Muscle layer of colon (tissue), 2 donors: ENCODE data around the gene STAT5B.
"Not testable (repeated sequence)": the region's sequence is repeated elsewhere in the genome, so short reads cannot be mapped to it uniquely, and the experiment has no call there.

Source experiments
- H3K27ac ChIP-seq: one replicate; pipeline ENCODE4 v1.7.0; 2013; ENCODE audit warnings: low read depth, mild to moderate bottlenecking, low read length, moderate library complexity
- H3K27me3 ChIP-seq, 2 donors: one replicate each; pipeline ENCODE4 v1.7.0; 2013; ENCODE audit warnings: low read length in 2 of 2, mild to moderate bottlenecking in 2 of 2; ENCODE audit not compliant: insufficient read depth in 2 of 2, control insufficient read depth in 1 of 2
- H3K36me3 ChIP-seq: one replicate; pipeline ENCODE4 v1.7.0; 2013; ENCODE audit warnings: mild to moderate bottlenecking, low read length; ENCODE audit not compliant: insufficient read depth
- H3K4me1 ChIP-seq: one replicate; pipeline ENCODE4 v1.7.0; 2013; ENCODE audit warnings: mild to moderate bottlenecking, low read length; ENCODE audit not compliant: insufficient read depth
- H3K4me3 ChIP-seq, 2 donors: one replicate each; pipeline ENCODE4 v1.7.0; 2013; ENCODE audit warnings: low read length in 2 of 2, low read depth in 1 of 2, mild to moderate bottlenecking in 1 of 2, moderate library complexity in 1 of 2
- H3K9ac ChIP-seq: one replicate; pipeline ENCODE4 v1.7.0; 2013; ENCODE audit warnings: low read length
- H3K9me3 ChIP-seq: one replicate; pipeline ENCODE4 v1.7.0; 2013; ENCODE audit warnings: mild to moderate bottlenecking, low read length
- donor health status: abdominal sarcoma.
- donor health status: Adenocarcinoma of cecum.

Gene STAT5B

DNA sequence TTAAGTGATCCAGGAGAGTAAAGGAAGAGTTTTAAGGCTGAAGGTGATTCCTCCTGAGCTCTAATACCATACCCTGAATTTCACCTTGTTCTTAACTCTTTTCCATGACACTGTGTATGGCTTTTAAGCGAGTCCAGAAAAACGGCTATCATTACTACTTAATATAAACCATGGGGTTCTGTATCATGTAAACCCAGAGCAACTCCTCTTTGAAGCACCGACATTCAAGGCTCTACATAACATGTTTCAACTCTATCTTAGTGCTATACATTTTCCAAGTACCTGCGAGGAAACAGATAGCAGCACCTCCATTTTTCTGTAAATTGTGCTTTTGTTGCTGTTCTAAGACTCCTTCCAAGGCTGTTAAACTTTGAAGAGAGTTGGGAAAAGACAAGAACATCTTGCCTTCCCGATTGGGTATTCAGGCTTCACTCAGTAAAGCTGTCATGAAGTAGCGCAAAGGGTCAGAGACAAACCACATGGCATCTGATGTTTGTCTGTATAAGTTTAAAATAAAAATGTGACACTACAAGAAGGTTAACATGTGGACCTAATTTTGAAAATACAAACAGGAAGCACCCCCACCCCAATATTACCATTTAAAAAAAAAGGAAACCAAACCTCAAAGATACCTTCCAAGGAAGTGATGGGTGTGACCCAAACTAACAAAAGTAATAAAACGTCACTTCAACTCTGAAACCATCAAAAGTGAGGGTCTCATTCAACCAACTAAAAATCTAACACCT lies 3.9 kb downstream of the STAT5B start:
- no peak overlapping the region for H3K9ac ChIP-seq
- peaks cover 61% of the 10 kb centered on the region for H3K4me1 ChIP-seq
- H3K9me3 ChIP-seq, result no peaks in the 10 kb centered on the region
- H3K27me3 ChIP-seq, result no peaks in the 10 kb centered on the region
- no peak overlapping the region for H3K4me3 ChIP-seq
- no peaks in the 10 kb centered on the region for H3K36me3 ChIP-seq
- H3K27ac ChIP-seq, result peak overlapping the region; percentile 37

DNA sequence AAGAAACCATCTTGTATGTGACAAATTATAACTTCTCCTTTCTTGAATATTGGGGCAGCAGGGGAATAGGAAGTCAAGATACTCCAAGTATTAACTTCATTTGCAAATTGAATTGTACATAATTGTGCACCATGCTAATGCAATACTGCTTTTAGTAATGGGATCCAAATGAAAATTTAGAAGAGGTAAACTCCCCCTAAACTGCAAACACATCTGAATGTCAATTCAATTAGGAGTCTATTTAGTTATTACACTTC lies 4.5 kb downstream of the STAT5B start:
- H3K36me3 ChIP-seq, result no peaks in the 10 kb centered on the region
- no peak overlapping the region for H3K27ac ChIP-seq
- H3K9me3 ChIP-seq, result no peaks in the 10 kb centered on the region
- H3K4me1 ChIP-seq, result peaks cover 61% of the 10 kb centered on the region
- H3K9ac ChIP-seq, result no peak overlapping the region
- H3K4me3 ChIP-seq, result no peak overlapping the region
- no peaks in the 10 kb centered on the region for H3K27me3 ChIP-seq

DNA sequence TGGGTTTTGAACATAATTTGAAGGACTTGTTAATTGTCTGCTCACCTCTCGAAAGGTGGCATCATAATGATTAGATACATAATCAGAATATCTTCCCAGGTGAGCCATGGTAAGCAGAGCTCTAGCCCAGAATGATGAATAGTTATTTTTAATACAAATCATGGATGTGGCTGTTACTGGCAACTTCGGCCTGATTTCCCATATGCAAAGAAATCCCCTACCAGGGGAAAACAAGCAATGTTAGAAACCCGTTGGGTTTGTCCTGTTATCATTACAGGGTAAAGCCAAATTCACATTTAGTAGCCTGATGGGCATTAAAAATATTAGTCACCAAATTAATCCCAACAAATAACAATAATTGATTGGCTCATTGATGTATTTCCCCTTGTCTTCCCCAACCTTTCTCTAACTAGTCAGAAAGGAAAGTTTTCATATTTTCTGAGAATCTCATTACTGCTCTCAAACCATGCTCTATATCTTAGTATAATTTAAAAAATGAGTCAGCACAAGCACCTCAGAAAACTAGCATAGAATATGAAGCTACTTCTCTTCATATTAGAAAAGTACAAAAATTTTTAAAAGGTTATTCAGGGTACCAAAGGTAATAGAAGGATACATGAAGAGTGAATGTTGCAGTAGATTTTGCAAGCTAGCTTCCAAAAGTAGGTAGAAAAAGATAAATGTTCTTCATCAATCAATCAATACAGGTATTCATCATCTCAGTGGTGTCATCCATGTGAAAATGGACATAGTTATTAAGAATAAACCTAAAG lies 5.0 kb downstream of the STAT5B start:
- no peak overlapping the region for H3K4me3 ChIP-seq
- H3K27ac ChIP-seq, result peak overlapping the region; percentile 32
- H3K9ac ChIP-seq, result no peak overlapping the region
- no peaks in the 10 kb centered on the region for H3K36me3 ChIP-seq
- no peaks in the 10 kb centered on the region for H3K27me3 ChIP-seq
- no peaks in the 10 kb centered on the region for H3K9me3 ChIP-seq
- H3K4me1 ChIP-seq, result peaks cover 65% of the 10 kb centered on the region

DNA sequence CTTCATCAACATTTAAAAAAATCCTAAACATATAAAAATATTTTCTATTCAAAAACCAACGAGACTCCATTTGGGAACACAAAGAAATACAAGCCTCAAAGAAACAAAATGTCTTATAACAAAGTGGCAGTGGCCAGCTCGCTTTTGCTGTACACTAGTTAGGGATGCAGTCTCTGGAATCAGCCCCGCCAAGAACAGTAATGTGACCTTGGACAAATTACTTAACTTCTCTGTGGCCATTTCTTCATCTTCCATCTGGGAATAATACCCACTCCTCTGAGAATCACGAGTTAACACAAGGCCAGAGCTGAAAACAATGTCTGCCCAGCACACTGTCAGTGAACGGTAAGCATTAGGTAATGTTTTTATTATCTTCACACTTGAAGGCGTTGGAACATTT lies 5.6 kb downstream of the STAT5B start:
- Histone ChIP-seq H3K4me1 (peaks cover 65% of the 10 kb centered on the region), H3K27me3 (no peaks in the 10 kb centered on the region), H3K36me3 (no peaks in the 10 kb centered on the region), H3K27ac (peak overlapping the region; percentile 32), H3K4me3 (no peak overlapping the region), H3K9me3 (no peaks in the 10 kb centered on the region), H3K9ac (no peak overlapping the region)

DNA sequence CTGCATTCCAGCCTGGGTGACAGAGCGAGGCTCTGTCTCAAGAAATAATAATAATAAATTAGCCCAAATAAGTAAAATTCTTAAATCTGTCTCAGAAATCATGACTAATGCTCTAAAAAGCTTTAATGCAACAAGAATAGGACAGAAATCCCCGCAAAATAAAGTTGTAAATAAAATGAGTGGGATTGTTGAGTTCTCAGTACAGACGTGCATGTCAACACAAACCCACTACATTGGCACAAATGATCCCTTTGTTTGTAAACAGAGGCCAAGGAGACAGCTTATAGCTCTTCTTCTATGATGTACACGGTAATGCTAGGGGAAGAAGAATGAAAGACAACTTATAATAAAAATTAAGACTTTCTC lies 6.0 kb downstream of the STAT5B start:
- Histone ChIP-seq H3K4me3 (no peak overlapping the region), H3K27me3 (no peaks in the 10 kb centered on the region), H3K36me3 (no peaks in the 10 kb centered on the region), H3K9me3 (no peaks in the 10 kb centered on the region), H3K9ac (no peak overlapping the region), H3K4me1 (peaks cover 65% of the 10 kb centered on the region), H3K27ac (peak overlapping the region; percentile 32)

DNA sequence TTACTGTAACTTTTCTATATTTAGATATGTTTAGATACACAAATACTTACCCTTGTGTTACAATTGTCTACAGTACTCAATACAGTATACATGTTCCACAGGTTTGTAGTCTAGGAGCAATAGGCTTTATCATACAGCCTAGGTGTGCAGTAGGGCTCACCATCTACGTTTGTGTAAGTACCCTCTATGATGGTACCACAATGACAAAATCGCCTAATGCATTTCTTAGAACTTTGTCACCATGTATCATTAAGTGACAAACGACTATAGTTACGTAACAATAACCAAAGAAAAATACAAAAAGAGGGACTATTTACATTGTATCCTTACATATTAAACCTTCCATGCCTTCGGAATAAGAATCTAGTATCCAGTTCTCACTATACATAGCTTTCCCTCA lies 8.0 kb downstream of the STAT5B start:
- Histone ChIP-seq H3K4me3 (no peak overlapping the region), H3K9me3 (no peaks in the 10 kb centered on the region), H3K27ac (no peak overlapping the region), H3K9ac (no peak overlapping the region), H3K27me3 (no peaks in the 10 kb centered on the region), H3K4me1 (peaks cover 46% of the 10 kb centered on the region), H3K36me3 (no peaks in the 10 kb centered on the region)

DNA sequence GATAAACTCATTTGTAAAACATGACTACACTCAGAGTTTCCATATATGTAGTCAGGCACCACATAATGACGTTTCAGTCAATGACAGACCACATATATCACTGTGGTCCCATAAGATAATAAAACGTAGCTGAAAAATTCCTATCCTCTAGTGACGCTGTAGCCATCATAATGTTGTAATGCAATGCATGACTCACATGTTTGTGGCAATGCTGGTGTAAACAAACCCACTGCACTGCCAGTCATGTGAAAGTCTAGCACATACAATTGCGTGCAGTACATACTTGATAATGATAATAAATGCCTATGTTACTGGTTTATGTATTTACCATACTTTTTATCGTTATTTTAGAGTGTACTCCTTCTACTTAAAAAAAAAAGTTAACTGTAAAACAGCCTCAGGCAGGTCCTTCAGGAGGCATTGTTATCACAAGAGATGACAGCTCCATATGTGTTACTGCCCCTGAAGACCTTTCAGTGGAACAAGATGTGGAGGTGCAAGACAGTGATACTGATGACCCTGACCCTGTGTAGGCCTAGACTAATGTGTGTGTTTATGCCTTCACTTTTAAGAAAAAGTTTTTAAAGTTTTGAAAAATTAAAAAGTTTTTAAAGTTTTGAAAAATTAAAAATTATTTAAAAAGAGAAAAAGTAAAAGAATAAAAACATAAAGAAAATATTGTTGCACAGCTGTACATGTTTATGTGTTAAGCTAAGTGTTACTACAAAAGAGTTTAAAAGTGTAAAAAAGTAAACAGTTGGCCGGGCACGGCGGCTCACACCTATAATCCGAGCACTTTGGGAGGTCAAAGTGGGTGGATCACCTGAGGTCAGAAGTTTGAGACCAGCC lies 9.0 kb downstream of the STAT5B start:
- Histone ChIP-seq H3K4me1 (peaks cover 35% of the 10 kb centered on the region), H3K4me3 (no peak overlapping the region), H3K27ac (no peak overlapping the region), H3K36me3 (no peaks in the 10 kb centered on the region), H3K27me3 (no peaks in the 10 kb centered on the region), H3K9ac (no peak overlapping the region), H3K9me3 (no peaks in the 10 kb centered on the region)

DNA sequence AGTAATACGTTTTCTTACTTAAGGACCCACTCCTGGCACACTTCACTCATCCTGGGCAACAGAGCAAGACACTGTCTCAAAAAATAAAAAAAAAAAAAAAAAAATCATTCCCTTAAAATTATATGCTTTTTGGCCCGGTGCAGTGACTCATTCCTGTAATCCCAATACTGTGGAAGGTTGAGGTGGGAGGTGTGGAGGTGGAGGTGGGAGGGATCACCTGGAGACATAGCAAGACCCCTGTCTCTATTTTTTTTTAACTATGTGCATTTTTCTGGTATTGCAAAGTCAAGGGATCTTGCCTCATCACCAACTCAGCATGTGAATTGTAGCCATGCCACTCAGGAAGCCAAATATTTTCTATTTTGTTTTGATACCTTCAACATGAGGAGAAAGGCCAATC lies 9.7 kb downstream of the STAT5B start:
- Histone ChIP-seq H3K4me1 (peaks cover 28% of the 10 kb centered on the region), H3K36me3 (no peaks in the 10 kb centered on the region), H3K27ac (no peak overlapping the region), H3K9ac (no peak overlapping the region), H3K27me3 (no peaks in the 10 kb centered on the region), H3K9me3 (no peaks in the 10 kb centered on the region), H3K4me3 (no peak overlapping the region)

DNA sequence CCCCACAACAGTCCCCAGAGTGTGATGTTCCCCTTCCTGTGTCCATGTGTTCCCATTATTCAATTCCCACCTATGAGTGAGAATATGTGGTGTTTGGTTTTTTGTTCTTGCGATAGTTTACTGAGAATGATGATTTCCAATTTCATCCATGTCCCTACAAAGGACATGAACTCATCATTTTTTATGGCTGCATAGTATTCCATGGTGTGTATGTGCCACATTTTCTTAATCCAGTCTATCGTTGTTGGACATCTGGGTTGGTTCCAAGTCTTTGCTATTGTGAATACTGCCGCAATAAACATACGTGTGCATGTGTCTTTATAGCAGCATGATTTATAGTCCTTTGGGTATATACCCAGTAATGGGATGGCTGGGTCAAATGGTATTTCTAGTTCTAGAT lies 11.8 kb downstream of the STAT5B start:
- H3K9me3 ChIP-seq, H3K27ac ChIP-seq, H3K4me3 ChIP-seq, H3K27me3 ChIP-seq, H3K9ac ChIP-seq, H3K36me3 ChIP-seq: not testable (repeated sequence)
- peaks cover 12% of the 10 kb centered on the region for H3K4me1 ChIP-seq

DNA sequence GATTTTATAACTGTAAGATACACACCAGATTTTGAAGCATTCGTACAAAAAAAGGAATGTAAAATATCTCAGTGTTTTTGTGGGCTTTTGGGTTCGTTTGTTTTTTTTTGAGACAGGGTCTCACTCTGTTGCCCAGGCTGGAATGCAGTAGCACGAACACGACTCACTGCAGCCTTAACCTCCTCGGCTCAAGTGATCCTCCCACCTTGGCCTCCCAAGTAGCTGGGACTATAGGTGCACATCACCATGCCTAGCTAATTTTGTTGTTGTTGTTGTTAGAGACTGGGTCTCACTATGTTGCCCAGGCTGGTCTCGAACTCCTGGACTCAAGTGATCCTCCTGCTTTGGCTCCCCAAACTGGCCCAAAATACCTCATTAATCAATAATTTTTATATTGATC lies 15.9 kb downstream of the STAT5B start:
- H3K4me1 ChIP-seq, result no peaks in the 10 kb centered on the region
- H3K27me3 ChIP-seq, result no peaks in the 10 kb centered on the region
- H3K4me3 ChIP-seq, result no peak overlapping the region
- H3K27ac ChIP-seq, result no peak overlapping the region
- no peaks in the 10 kb centered on the region for H3K9me3 ChIP-seq
- no peak overlapping the region for H3K9ac ChIP-seq
- H3K36me3 ChIP-seq, result no peaks in the 10 kb centered on the region

DNA sequence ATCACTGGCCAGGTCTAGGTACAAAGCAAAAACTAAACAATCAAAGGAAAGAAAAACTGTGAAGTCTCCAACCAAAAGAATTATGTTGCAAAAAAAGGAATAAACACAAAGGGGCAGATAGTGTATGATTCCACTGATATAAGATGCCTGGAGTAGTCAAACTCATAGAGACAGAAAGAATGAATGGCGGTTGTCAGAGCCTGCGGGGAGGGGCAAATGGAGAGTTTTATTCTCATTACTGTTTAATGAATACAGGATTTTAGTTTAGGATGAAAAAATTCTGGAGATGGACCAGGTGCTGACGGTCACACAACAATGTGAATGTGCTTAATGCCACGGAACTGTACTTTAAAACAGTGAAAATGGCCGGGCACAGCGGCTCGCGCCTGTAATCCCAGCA lies 20.7 kb downstream of the STAT5B start:
- no peak overlapping the region for H3K27ac ChIP-seq
- H3K4me3 ChIP-seq, result no peak overlapping the region
- no peaks in the 10 kb centered on the region for H3K9me3 ChIP-seq
- H3K36me3 ChIP-seq, result no peaks in the 10 kb centered on the region
- no peaks in the 10 kb centered on the region for H3K27me3 ChIP-seq
- no peak overlapping the region for H3K9ac ChIP-seq
- peaks cover 18% of the 10 kb centered on the region for H3K4me1 ChIP-seq
